PC-9 (cell line): ENCODE results near the gene RAB9B. TPM values are rescaled to one million over a fixed set of nuclear protein-coding genes. Genes with fewer than 3 reads are reported as not detected.

ENCODE experiments used
- BruUV-seq: library from RNA; stranded (reverse); fragments of 400-500 nt; replicated peaks from 2 replicates; lab custom pipeline; 2021; lab: Mats Ljungman, UMichigan
- CTCF ChIA-PET: fragments of 300-600 bp; sonication (Branson Sonifier 250); formaldehyde crosslinking; loops from one replicate; lab custom pipeline; 2022; ENCODE audit warnings: antibody characterized with exemption; lab: Charles Lee
- POLR2A ChIA-PET: fragments of 300-600 bp; sonication (Branson Sonifier 250); formaldehyde crosslinking; loops from one replicate; lab custom pipeline; 2022; ENCODE audit warnings: antibody characterized with exemption; ENCODE audit not compliant: unreplicated experiment; lab: Charles Lee
- DNase-seq, 2 experiments: peaks; one replicate each; pipeline versions ENCODE4 v3.0.0 to v3.0.0-alpha.2; 2015 to 2022; ENCODE audit warnings: mixed read lengths in 1 of 2
- H2AFZ ChIP-seq: fragments of 200-600 bp; sonication (generic); 2 replicates; pipeline ENCODE4 v1.8.1; 2017; ENCODE audit warnings: antibody characterized with exemption
- H3F3A ChIP-seq: fragments of 200-600 bp; sonication (generic); 2 replicates; pipeline ENCODE4 v1.8.1; 2017; ENCODE audit warnings: antibody characterized with exemption, mild to moderate bottlenecking, low read depth; ENCODE audit not compliant: insufficient read depth
- H3K27ac ChIP-seq: fragments of 200-600 bp; sonication (generic); 2 replicates; pipeline ENCODE4 v1.6.1; 2016; ENCODE audit warnings: mixed run types
- H3K27me3 ChIP-seq: fragments of 200-600 bp; sonication (generic); 2 replicates; pipeline ENCODE4 v1.6.1; 2016; ENCODE audit warnings: low read depth, mixed run types; ENCODE audit not compliant: insufficient read depth
- H3K36me3 ChIP-seq: fragments of 200-600 bp; sonication (generic); 2 replicates; pipeline ENCODE4 v1.6.1; 2016; ENCODE audit warnings: low read depth, mixed run types
- H3K4me1 ChIP-seq: fragments of 200-600 bp; sonication (generic); replicated peaks from 2 replicates; pipeline ENCODE4 v1.6.1; 2016; ENCODE audit warnings: mixed run types; ENCODE audit not compliant: insufficient read depth
- H3K4me2 ChIP-seq: fragments of 200-600 bp; sonication (generic); 2 replicates; pipeline ENCODE4 v1.6.1; 2017; ENCODE audit warnings: mixed run types
- H3K4me3 ChIP-seq: fragments of 200-600 bp; sonication (generic); 2 replicates; pipeline ENCODE4 v1.6.1; 2016; ENCODE audit warnings: mixed run types
- H3K79me2 ChIP-seq: fragments of 200-600 bp; sonication (generic); 2 replicates; pipeline ENCODE4 v1.6.1; 2017; ENCODE audit warnings: low read depth, mixed run types
- H3K9me2 ChIP-seq: fragments of 200-600 bp; sonication (generic); 2 replicates; pipeline ENCODE4 v1.8.1; 2017; ENCODE audit warnings: mild to moderate bottlenecking; ENCODE audit not compliant: insufficient read depth
- H3K9me3 ChIP-seq: fragments of 200-600 bp; sonication (generic); 2 replicates; pipeline ENCODE4 v1.8.1; 2016; ENCODE audit warnings: low read depth; ENCODE audit not compliant: insufficient read depth
- H4K20me1 ChIP-seq: fragments of 200-600 bp; sonication (generic); 2 replicates; pipeline ENCODE4 v1.8.1; 2017; ENCODE audit not compliant: insufficient read depth
- CTCF ChIP-seq: fragments of 200-600 bp; sonication (generic); conservative IDR thresholded peaks from 2 replicates; pipeline ENCODE4 v1.6.1; 2017; ENCODE audit warnings: mixed run types, antibody characterized with exemption, mild to moderate bottlenecking, moderate library complexity
- EZH2 ChIP-seq: fragments of 200-600 bp; sonication (generic); IDR thresholded peaks from 2 replicates; pipeline ENCODE4 v1.8.0; 2017; ENCODE audit warnings: antibody characterized with exemption, low read depth
- intact Hi-C: fragments of 100-400 bp; cut with micrococcal nuclease; formaldehyde crosslinking; loops from one replicate; pipeline ENCODE4 v1.10.0; 2022; ENCODE audit not compliant: unreplicated experiment
- total RNA-seq: library from RNA; stranded (reverse); gene quantifications from 2 replicates; pipeline ENCODE4 v1.2.3, GENCODE V29; 2021

The RAB9B gene
- total RNA-seq, 1 experiment from 2014 or later, result not detected

DNA sequence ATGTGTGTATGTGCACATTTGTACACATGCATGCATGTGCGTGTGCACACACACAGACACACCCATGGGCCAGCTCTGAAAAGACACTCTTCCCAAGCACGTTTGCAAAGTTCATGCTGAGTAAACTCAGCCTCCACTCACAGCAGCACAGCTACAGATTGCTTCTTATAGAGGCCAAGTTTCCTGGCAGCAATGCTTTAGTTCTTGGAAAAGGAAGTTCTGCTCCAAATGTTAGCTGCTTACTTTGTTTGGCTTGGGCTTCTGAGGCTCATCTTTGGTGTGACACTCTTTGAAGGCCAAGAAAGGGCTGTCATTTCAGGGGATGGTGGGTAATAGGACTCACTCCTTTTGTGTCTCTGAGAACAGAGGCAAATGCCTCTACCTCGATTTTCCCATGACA is 48.9 kb downstream of the RAB9B start:
- Histone ChIP-seq H3K79me2 (no peaks in the 10 kb centered on the region), H3K4me3 (no peak overlapping the region), H3F3A (no peaks in the 10 kb centered on the region), H3K36me3 (no peaks in the 10 kb centered on the region), H3K9me2 (no peaks in the 10 kb centered on the region), H4K20me1 (no peaks in the 10 kb centered on the region), H3K4me2 (no peak overlapping the region), H3K9me3 (no peaks in the 10 kb centered on the region), H3K27ac (no peak overlapping the region), H2AFZ (no peak overlapping the region), H3K27me3 (peaks cover 15% of the 10 kb centered on the region), H3K4me1 (no peaks in the 10 kb centered on the region)
- intact Hi-C loops, result no loop called here
- TF ChIP-seq CTCF (no peak), EZH2 (no peak)
- POLR2A ChIA-PET, result no interaction called here
- DNase-seq, result no peak
- CTCF ChIA-PET, result no interaction called here
- BruUV-seq, result no TSS peak

DNA sequence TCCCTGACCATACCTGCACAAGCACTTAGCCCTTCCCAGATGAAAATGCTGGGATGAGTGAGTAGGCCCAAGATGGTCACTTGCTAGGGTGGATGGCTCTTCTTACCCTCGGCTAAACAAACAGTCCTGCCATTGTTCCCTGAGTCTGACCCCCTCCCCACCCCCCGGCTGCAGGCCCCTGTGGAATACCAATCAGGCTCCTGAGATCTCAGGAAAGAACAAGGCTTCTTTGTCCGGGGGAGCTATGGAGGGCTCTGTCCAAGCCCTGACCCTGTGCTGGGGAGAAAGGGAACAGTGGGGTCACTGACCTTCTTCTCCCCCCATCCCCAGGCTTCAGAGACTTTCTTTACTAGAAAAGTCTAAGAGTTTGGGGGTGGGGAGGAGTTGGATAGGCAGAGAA is 49.4 kb downstream of the RAB9B start:
- no peaks in the 10 kb centered on the region for H4K20me1 ChIP-seq
- no peak overlapping the region for H3K4me2 ChIP-seq
- no peaks in the 10 kb centered on the region for H3K4me1 ChIP-seq
- H3K27ac ChIP-seq, result no peak overlapping the region
- no peak overlapping the region for H2AFZ ChIP-seq
- BruUV-seq, result no TSS peak
- no peaks in the 10 kb centered on the region for H3K9me3 ChIP-seq
- ChIA-PET CTCF (no interaction called here), POLR2A (no interaction called here)
- no peak for DNase-seq
- H3K4me3 ChIP-seq, result no peak overlapping the region
- no peaks in the 10 kb centered on the region for H3K79me2 ChIP-seq
- H3K27me3 ChIP-seq, result peaks cover 20% of the 10 kb centered on the region
- H3K9me2 ChIP-seq, result no peaks in the 10 kb centered on the region
- intact Hi-C loops, result no loop called here
- TF ChIP-seq EZH2, result no peak
- TF ChIP-seq CTCF, result no peak
- no peaks in the 10 kb centered on the region for H3F3A ChIP-seq
- no peaks in the 10 kb centered on the region for H3K36me3 ChIP-seq

- Histone ChIP-seq H3K27ac (no peak overlapping the region), H3K27me3 (peaks cover 29% of the 10 kb centered on the region), H3K36me3 (no peaks in the 10 kb centered on the region), H3K4me3 (no peak overlapping the region), H3K9me2 (no peaks in the 10 kb centered on the region), H3F3A (no peaks in the 10 kb centered on the region), H3K79me2 (no peaks in the 10 kb centered on the region), H3K4me2 (no peak overlapping the region), H3K4me1 (no peaks in the 10 kb centered on the region), H2AFZ (no peak overlapping the region), H4K20me1 (no peaks in the 10 kb centered on the region), H3K9me3 (no peaks in the 10 kb centered on the region)
- ChIA-PET CTCF (no interaction called here), POLR2A (no interaction called here)
- BruUV-seq, result no TSS peak
- no peak for DNase-seq
- TF ChIP-seq CTCF (no peak), EZH2 (no peak)
- intact Hi-C loops, result no loop called here
Observed at GRCh38 chrX:103781706-103782105, 50.4 kb downstream of the RAB9B start.
